Measurements from ENCODE around the gene C20orf96. TPM values are rescaled to one million over a fixed set of nuclear protein-coding genes. Genes with fewer than 3 reads are reported as not detected.

Gene C20orf96
- total RNA-seq, 2 experiments from 2014 or later: 7.1 to 7.4 TPM

- ATAC-seq: no peak
- H3K4me1 Mint-ChIP-seq (ENCODE audit: low read depth): no peaks in the 10 kb centered on the region
- no peak for DNase-seq
- H3K4me3 Mint-ChIP-seq: no peak overlapping the region
- H3K36me3 Mint-ChIP-seq (ENCODE audit: low read depth): peaks cover 3% of the 10 kb centered on the region
- H3K27ac Mint-ChIP-seq: no peak overlapping the region
- H3K27me3 Mint-ChIP-seq: no peaks in the 10 kb centered on the region
- no peaks in the 10 kb centered on the region for H3K9me3 Mint-ChIP-seq
- CTCF ChIA-PET: no interaction called here
- TF ChIP-seq CTCF (IDR thresholded peaks at IDR 0.05): no peak
- intact Hi-C loops (cut with micrococcal nuclease): no loop called here
- POLR2A ChIA-PET: interaction anchor here (0.7 to 1.1 kb wide), 2 partner anchors 51 to 58 kb away, joined by 3 read pairs; no protein-coding TSS in a partner anchor
These were observed 14.8 kb downstream of the C20orf96 start for GRCh38 chr20:275791-276190.

GRCh38 chr20:273884-274283 is 16.7 kb downstream of the C20orf96 start:
- H3K27me3 Mint-ChIP-seq: no peaks in the 10 kb centered on the region

GRCh38 chr20:272718-273117 is 17.8 kb downstream of the C20orf96 start:
- CTCF ChIA-PET: interaction anchor here (1.6 kb wide), 1 partner anchor 58 kb away, joined by 4 read pairs; no protein-coding TSS in a partner anchor
- Mint-ChIP-seq H3K9me3 (no peaks in the 10 kb centered on the region), H3K36me3 (ENCODE audit: low read depth) (no peaks in the 10 kb centered on the region), H3K4me3 (no peak overlapping the region), H3K27me3 (no peaks in the 10 kb centered on the region), H3K27ac (no peak overlapping the region), H3K4me1 (ENCODE audit: low read depth) (no peaks in the 10 kb centered on the region)
- intact Hi-C loops (cut with micrococcal nuclease): no loop called here
- DNase-seq (no peak), ATAC-seq (no peak)
- POLR2A ChIA-PET: interaction anchor here (0.9 kb wide), 1 partner anchor 8 kb away, joined by 3 read pairs; no protein-coding TSS in a partner anchor
- no peak for TF ChIP-seq CTCF (IDR thresholded peaks at IDR 0.05)

More at GRCh38 chr20:273884-274283, 16.7 kb downstream of the C20orf96 start:
- intact Hi-C loops (cut with micrococcal nuclease): no loop called here
- no peaks in the 10 kb centered on the region for H3K4me1 Mint-ChIP-seq (ENCODE audit: low read depth)
- H3K4me3 Mint-ChIP-seq: no peak overlapping the region
- ATAC-seq: no peak
- H3K9me3 Mint-ChIP-seq: no peaks in the 10 kb centered on the region
- H3K36me3 Mint-ChIP-seq (ENCODE audit: low read depth): peaks cover 3% of the 10 kb centered on the region
- TF ChIP-seq CTCF (IDR thresholded peaks at IDR 0.05): no peak
- ChIA-PET POLR2A (no interaction called here), CTCF (interaction anchor here (1.6 kb wide), 1 partner anchor 57 kb away, joined by 4 read pairs; no protein-coding TSS in a partner anchor)
- no peak overlapping the region for H3K27ac Mint-ChIP-seq
- no peak for DNase-seq

- H3K36me3 Mint-ChIP-seq (ENCODE audit: low read depth): no peaks in the 10 kb centered on the region
- H3K27me3 Mint-ChIP-seq: no peaks in the 10 kb centered on the region
- intact Hi-C loops (cut with micrococcal nuclease): no loop called here
- DNase-seq (no peak), ATAC-seq (no peak)
- no peak for TF ChIP-seq CTCF (IDR thresholded peaks at IDR 0.05)
- peaks cover 6% of the 10 kb centered on the region for H3K4me1 Mint-ChIP-seq (ENCODE audit: low read depth)
- no peak overlapping the region for H3K27ac Mint-ChIP-seq
- POLR2A ChIA-PET: no interaction called here
- H3K9me3 Mint-ChIP-seq: no peaks in the 10 kb centered on the region
- H3K4me3 Mint-ChIP-seq: no peak overlapping the region
- CTCF ChIA-PET: no interaction called here
These were observed 19.0 kb downstream of the C20orf96 start for GRCh38 chr20:271528-271927.

GRCh38 chr20:271069-271468 is 19.5 kb downstream of the C20orf96 start:
- POLR2A ChIA-PET: no interaction called here

More at GRCh38 chr20:271069-271468, 19.5 kb downstream of the C20orf96 start:
- Mint-ChIP-seq H3K9me3 (no peaks in the 10 kb centered on the region), H3K27me3 (peaks cover under 1% of the 10 kb centered on the region), H3K36me3 (ENCODE audit: low read depth) (no peaks in the 10 kb centered on the region), H3K4me3 (no peak overlapping the region), H3K4me1 (ENCODE audit: low read depth) (peaks cover 10% of the 10 kb centered on the region), H3K27ac (no peak overlapping the region)
- no peak for TF ChIP-seq CTCF (IDR thresholded peaks at IDR 0.05)
- intact Hi-C loops (cut with micrococcal nuclease): no loop called here
- DNase-seq: no peak
- CTCF ChIA-PET: no interaction called here
- no peak for ATAC-seq

Data from activated CD8-positive, alpha-beta T cell treated with anti-CD3 and anti-CD28 coated beads for 36 hours (primary cell).